Brain microvascular endothelial cell (primary cell): Measurements from ENCODE around the gene PPM1F.

Experiments
- DNase-seq: peaks from one replicate; pipeline ENCODE4 v3.0.0-alpha.2; 2020
- H3K27ac ChIP-seq: fragments of 250-450 bp; sonication (Bioruptor Pico); 2 replicates; pipeline ENCODE4 v1.5.1; 2020; ENCODE audit warnings: mild to moderate bottlenecking, moderate library complexity
- H3K27me3 ChIP-seq: fragments of 250-450 bp; sonication (Bioruptor Pico); replicated peaks from 2 replicates; pipeline ENCODE4 v1.5.1; 2020; ENCODE audit warnings: mild to moderate bottlenecking
- H3K36me3 ChIP-seq: fragments of 250-450 bp; sonication (Bioruptor Pico); replicated peaks from 2 replicates; pipeline ENCODE4 v1.5.1; 2020; ENCODE audit warnings: mild to moderate bottlenecking
- H3K4me3 ChIP-seq: 2 replicates; pipeline ENCODE4 v1.5.1; 2011; ENCODE audit warnings: low read depth, mild to moderate bottlenecking, control low read depth, low read length, moderate library complexity
- in situ Hi-C: cut with HindIII; loops from 2 replicates; pipeline ENCODE4 v1.10.0; 2017; ENCODE audit warnings: low sequenced_read_pairs, low pct_ligation_motif_present
- TF ChIP-seq, protein P1 (sequence below): IDR thresholded peaks from 2 replicates; pipeline ENCODE4 v1.5.1; 2011; ENCODE audit warnings: low read depth, mild to moderate bottlenecking, moderate library complexity, low read length, control low read depth, inconsistent platforms; ENCODE audit errors: missing control alignments

Gene PPM1F

DNA sequence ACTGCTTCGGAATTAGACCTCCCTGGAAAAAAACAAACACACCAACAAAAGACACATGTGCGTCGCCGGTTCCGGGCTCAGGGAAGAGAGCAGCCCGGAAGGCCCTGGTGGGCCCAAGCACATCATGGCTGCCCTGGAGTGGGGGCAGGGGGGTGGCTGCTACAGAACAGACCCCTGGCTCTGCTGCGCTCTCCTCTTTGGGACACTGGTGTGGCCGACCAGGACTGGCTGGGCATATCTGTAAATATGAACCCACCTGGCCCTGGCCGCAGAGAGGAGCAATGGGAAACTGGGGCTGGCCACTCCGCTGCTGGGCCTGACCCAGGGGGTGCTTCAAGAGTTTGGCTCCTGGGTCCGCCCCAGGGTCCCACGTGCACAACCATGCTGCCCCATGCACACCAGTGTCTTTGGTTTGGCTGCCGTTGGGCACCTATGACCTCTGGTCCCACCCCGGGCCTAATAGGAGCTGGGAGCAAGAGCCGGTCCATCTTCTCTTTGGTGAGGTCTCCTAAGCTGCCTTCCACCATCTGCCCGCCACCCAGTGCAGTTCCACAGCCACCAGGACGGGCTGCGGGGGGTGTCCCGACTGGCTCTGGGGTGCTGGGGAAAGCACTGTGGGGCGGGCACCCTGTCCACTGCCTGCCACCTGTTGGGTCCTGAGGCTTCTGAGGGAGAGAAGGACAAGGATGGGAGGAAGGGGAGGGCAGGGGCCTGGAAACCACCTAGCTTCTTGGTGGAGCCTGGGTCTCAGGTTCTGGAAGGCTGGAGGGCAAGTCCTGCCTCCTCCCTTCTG is 30.1 kb downstream of the PPM1F start:
- DNase-seq = no peak
- in situ Hi-C loops = no loop called here
- H3K4me3 ChIP-seq = no peak overlapping the region
- TF ChIP-seq, protein P1, sequence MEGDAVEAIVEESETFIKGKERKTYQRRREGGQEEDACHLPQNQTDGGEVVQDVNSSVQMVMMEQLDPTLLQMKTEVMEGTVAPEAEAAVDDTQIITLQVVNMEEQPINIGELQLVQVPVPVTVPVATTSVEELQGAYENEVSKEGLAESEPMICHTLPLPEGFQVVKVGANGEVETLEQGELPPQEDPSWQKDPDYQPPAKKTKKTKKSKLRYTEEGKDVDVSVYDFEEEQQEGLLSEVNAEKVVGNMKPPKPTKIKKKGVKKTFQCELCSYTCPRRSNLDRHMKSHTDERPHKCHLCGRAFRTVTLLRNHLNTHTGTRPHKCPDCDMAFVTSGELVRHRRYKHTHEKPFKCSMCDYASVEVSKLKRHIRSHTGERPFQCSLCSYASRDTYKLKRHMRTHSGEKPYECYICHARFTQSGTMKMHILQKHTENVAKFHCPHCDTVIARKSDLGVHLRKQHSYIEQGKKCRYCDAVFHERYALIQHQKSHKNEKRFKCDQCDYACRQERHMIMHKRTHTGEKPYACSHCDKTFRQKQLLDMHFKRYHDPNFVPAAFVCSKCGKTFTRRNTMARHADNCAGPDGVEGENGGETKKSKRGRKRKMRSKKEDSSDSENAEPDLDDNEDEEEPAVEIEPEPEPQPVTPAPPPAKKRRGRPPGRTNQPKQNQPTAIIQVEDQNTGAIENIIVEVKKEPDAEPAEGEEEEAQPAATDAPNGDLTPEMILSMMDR = no peak
- H3K27me3 ChIP-seq = no peaks in the 10 kb centered on the region
- no peak overlapping the region for H3K27ac ChIP-seq
- H3K36me3 ChIP-seq = peaks cover 12% of the 10 kb centered on the region

- DNase-seq = no peak
- H3K36me3 ChIP-seq = peaks cover 12% of the 10 kb centered on the region
- TF ChIP-seq, protein P1 = no peak
- no peak overlapping the region for H3K27ac ChIP-seq
- no peaks in the 10 kb centered on the region for H3K27me3 ChIP-seq
- no peak overlapping the region for H3K4me3 ChIP-seq
- in situ Hi-C loops = no loop called here
These were observed 30.9 kb downstream of the PPM1F start for GRCh38 chr22:21921729-21922128.

GRCh38 chr22:21921184-21921721 is 31.4 kb downstream of the PPM1F start:
- TF ChIP-seq, protein P1 = no peak
- DNase-seq = no peak
- H3K4me3 ChIP-seq = no peak overlapping the region
- in situ Hi-C loops = no loop called here
- H3K27ac ChIP-seq = no peak overlapping the region
- H3K36me3 ChIP-seq = peaks cover 9% of the 10 kb centered on the region
- H3K27me3 ChIP-seq = no peaks in the 10 kb centered on the region

GRCh38 chr22:21920341-21921183 is 32.1 kb downstream of the PPM1F start:
- Histone ChIP-seq H3K36me3 (peaks cover 9% of the 10 kb centered on the region), H3K27ac (no peak overlapping the region), H3K27me3 (no peaks in the 10 kb centered on the region), H3K4me3 (no peak overlapping the region)
- TF ChIP-seq, protein P1 = no peak
- DNase-seq = no peak
- in situ Hi-C loops = no loop called here

- Histone ChIP-seq H3K36me3 (peaks cover 4% of the 10 kb centered on the region), H3K27ac (no peak overlapping the region), H3K27me3 (no peaks in the 10 kb centered on the region), H3K4me3 (no peak overlapping the region)
- in situ Hi-C loops = no loop called here
- no peak for DNase-seq
- TF ChIP-seq, protein P1 = no peak
These were observed 32.9 kb downstream of the PPM1F start for GRCh38 chr22:21919526-21920307.
